Astrocyte (in vitro differentiated cells and primary cell): Measurements from ENCODE around the gene ACAP3. TPM values are rescaled to one million over a fixed set of nuclear protein-coding genes. Genes with fewer than 3 reads are reported as not detected.
A peak's percentile ranks its signal among the peaks of the same experiment; 100 is the strongest.

Source experiments
- DNase-seq: peaks from one replicate; pipeline ENCODE4 v3.0.0-alpha.2; 2010; ENCODE audit warnings: low read depth
- FAIRE-seq: peaks from 2 replicates; lab custom pipeline; 2011; peaks lifted over from hg19 to GRCh38; lab: Jason Lieb, UNC
- H2AFZ ChIP-seq: 2 replicates; pipeline ENCODE4 v1.6.0; 2012; ENCODE audit warnings: low read depth, low read length, inconsistent platforms
- H3K27ac ChIP-seq: 2 replicates; pipeline ENCODE4 v1.5.1; 2011; ENCODE audit warnings: low read depth, low read length, inconsistent platforms
- H3K27me3 ChIP-seq: 2 replicates; pipeline ENCODE4 v1.6.0; 2011; ENCODE audit warnings: low read length, inconsistent platforms; ENCODE audit not compliant: insufficient read depth
- H3K36me3 ChIP-seq: 2 replicates; pipeline ENCODE4 v1.5.1; 2011; ENCODE audit warnings: low read length, inconsistent platforms; ENCODE audit not compliant: insufficient read depth
- H3K4me1 ChIP-seq: 2 replicates; pipeline ENCODE4 v1.5.1; 2011; ENCODE audit warnings: low read length, inconsistent platforms; ENCODE audit not compliant: insufficient read depth
- H3K4me2 ChIP-seq: 2 replicates; pipeline ENCODE4 v1.6.0; 2012; ENCODE audit warnings: low read length, inconsistent platforms
- H3K4me3 ChIP-seq: 2 replicates; pipeline ENCODE4 v1.5.1; 2011; ENCODE audit warnings: low read depth, mild to moderate bottlenecking, low read length, inconsistent platforms; ENCODE audit not compliant: insufficient read depth
- H3K79me2 ChIP-seq: 2 replicates; pipeline ENCODE4 v1.6.0; 2012; ENCODE audit warnings: mild to moderate bottlenecking, low read length, inconsistent platforms; ENCODE audit not compliant: insufficient read depth
- H3K9ac ChIP-seq: 2 replicates; pipeline ENCODE4 v1.6.0; 2012; ENCODE audit warnings: mild to moderate bottlenecking, low read length, inconsistent platforms
- H3K9me3 ChIP-seq: 2 replicates; pipeline ENCODE4 v1.5.1; 2012; ENCODE audit warnings: low read depth, mild to moderate bottlenecking, low read length, inconsistent platforms; ENCODE audit not compliant: insufficient read depth
- H4K20me1 ChIP-seq: 2 replicates; pipeline ENCODE4 v1.6.0; 2012; ENCODE audit warnings: low read length, inconsistent platforms; ENCODE audit not compliant: insufficient read depth
- H3K27ac Mint-ChIP-seq: one replicate; pipeline ENCODE4 v1.8.0; 2021; ENCODE audit warnings: mild to moderate bottlenecking, mixed read lengths; ENCODE audit not compliant: unreplicated experiment
- H3K27me3 Mint-ChIP-seq: one replicate; pipeline ENCODE4 v1.8.0; 2021; ENCODE audit warnings: low read depth, mixed read lengths; ENCODE audit not compliant: unreplicated experiment
- H3K36me3 Mint-ChIP-seq: one replicate; pipeline ENCODE4 v1.8.0; 2021; ENCODE audit warnings: low read depth, mixed read lengths; ENCODE audit not compliant: unreplicated experiment
- H3K4me1 Mint-ChIP-seq: one replicate; pipeline ENCODE4 v1.8.0; 2021; ENCODE audit warnings: low read depth, mixed read lengths; ENCODE audit not compliant: unreplicated experiment
- H3K4me3 Mint-ChIP-seq: one replicate; pipeline ENCODE4 v1.8.0; 2021; ENCODE audit warnings: mild to moderate bottlenecking, moderate library complexity, mixed read lengths; ENCODE audit not compliant: unreplicated experiment
- H3K9me3 Mint-ChIP-seq: one replicate; pipeline ENCODE4 v1.8.0; 2021; ENCODE audit warnings: mild to moderate bottlenecking, mixed read lengths; ENCODE audit not compliant: unreplicated experiment
- CTCF ChIP-seq: IDR thresholded peaks from 2 replicates; pipeline ENCODE4 v1.5.1; 2011; ENCODE audit warnings: low read depth, mild to moderate bottlenecking, inconsistent platforms, low read length, moderate library complexity; ENCODE audit not compliant: insufficient read depth
- EZH2 ChIP-seq: IDR thresholded peaks from 2 replicates; pipeline ENCODE4 v1.6.1; 2012; ENCODE audit warnings: mild to moderate bottlenecking, low read length, inconsistent platforms; ENCODE audit not compliant: insufficient read depth
- total RNA-seq: library from RNA; stranded (reverse); gene quantifications from 2 replicates; pipeline ENCODE4 v1.2.1, GENCODE V29; 2021

ACAP3 gene
- total RNA-seq, 1 donor from 2014 or later: 64.0 TPM

DNA sequence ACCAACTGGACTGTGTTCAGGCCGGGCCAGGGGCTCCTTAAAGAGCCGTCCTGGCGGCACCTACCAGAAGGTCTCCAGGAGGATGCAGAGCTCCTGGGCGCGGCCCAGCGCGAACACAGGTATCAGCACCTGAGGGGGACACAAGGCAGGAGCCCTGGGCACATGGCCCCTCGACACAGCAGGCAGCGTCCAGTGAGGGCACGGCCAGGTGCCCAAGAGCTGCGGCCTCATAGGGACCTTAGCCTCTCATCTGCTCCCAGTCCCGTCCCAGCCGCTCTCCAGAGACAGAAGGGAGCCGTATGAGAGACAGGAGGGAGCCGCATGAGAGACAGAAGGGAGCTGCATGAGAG lies 6.5 kb upstream of the ACAP3 start:
- H3K9ac ChIP-seq: no peak overlapping the region
- no peaks in the 10 kb centered on the region for H3K9me3 Mint-ChIP-seq
- H3K27me3 Mint-ChIP-seq: no peaks in the 10 kb centered on the region
- H3K36me3 ChIP-seq: peaks cover 14% of the 10 kb centered on the region
- no peak for TF ChIP-seq CTCF
- H3K9me3 ChIP-seq: no peaks in the 10 kb centered on the region
- peaks cover 14% of the 10 kb centered on the region for H3K4me1 Mint-ChIP-seq
- no peak overlapping the region for H3K4me3 Mint-ChIP-seq
- H3K4me1 ChIP-seq: peaks cover 18% of the 10 kb centered on the region
- H3K4me3 ChIP-seq: no peak overlapping the region
- peaks cover 11% of the 10 kb centered on the region for H3K36me3 Mint-ChIP-seq
- FAIRE-seq (no peak), DNase-seq (no peak)
- H2AFZ ChIP-seq: no peak overlapping the region
- H3K27me3 ChIP-seq: no peaks in the 10 kb centered on the region
- no peak overlapping the region for H3K27ac Mint-ChIP-seq
- no peak overlapping the region for H3K4me2 ChIP-seq
- H4K20me1 ChIP-seq: peaks cover 77% of the 10 kb centered on the region
- no peak overlapping the region for H3K27ac ChIP-seq
- H3K79me2 ChIP-seq: peaks cover 59% of the 10 kb centered on the region

GRCh38 chr1:1313500-1314236 lies 5.9 kb upstream of the ACAP3 start:
- H3K36me3 ChIP-seq: peaks cover 14% of the 10 kb centered on the region
- FAIRE-seq: no peak
- Mint-ChIP-seq H3K27ac (peak overlapping the region; percentile 18), H3K36me3 (peaks cover 9% of the 10 kb centered on the region), H3K9me3 (no peaks in the 10 kb centered on the region), H3K27me3 (no peaks in the 10 kb centered on the region), H3K4me3 (peak overlapping the region; percentile 54), H3K4me1 (peaks cover 13% of the 10 kb centered on the region)
- H3K9me3 ChIP-seq: no peaks in the 10 kb centered on the region
- no peak overlapping the region for H3K9ac ChIP-seq
- no peak for DNase-seq
- peaks cover 71% of the 10 kb centered on the region for H4K20me1 ChIP-seq
- H3K27ac ChIP-seq: no peak overlapping the region
- TF ChIP-seq EZH2 (no peak), CTCF (no peak)
- H3K4me3 ChIP-seq: no peak overlapping the region
- H3K27me3 ChIP-seq: no peaks in the 10 kb centered on the region
- peaks cover 59% of the 10 kb centered on the region for H3K79me2 ChIP-seq
- H2AFZ ChIP-seq: no peak overlapping the region
- peaks cover 21% of the 10 kb centered on the region for H3K4me1 ChIP-seq
- no peak overlapping the region for H3K4me2 ChIP-seq
